Measurements from ENCODE around the gene LHFPL5. TPM values are rescaled to one million over a fixed set of nuclear protein-coding genes. Genes with fewer than 3 reads are reported as not detected.

Gene LHFPL5
- total RNA-seq, 1 donor from 2014 or later = not detected

GRCh38 chr6:35857853-35858252, 52.7 kb downstream of the LHFPL5 start:
- no peaks in the 10 kb centered on the region for H3K9me3 ChIP-seq

GRCh38 chr6:35859367-35859766, 54.2 kb downstream of the LHFPL5 start:
- no peak overlapping the region for H3K4me3 ChIP-seq
- DNase-seq (no peak), ATAC-seq (no peak)
- peaks cover 35% of the 10 kb centered on the region for H3K36me3 ChIP-seq
- no peaks in the 10 kb centered on the region for H3K9me3 ChIP-seq
- intact Hi-C loops (cut with DNase I) = no loop called here
- H3K27me3 ChIP-seq = no peaks in the 10 kb centered on the region
- TF ChIP-seq CTCF (IDR thresholded peaks at IDR 0.05) = no peak
- H3K4me1 ChIP-seq = no peaks in the 10 kb centered on the region
- H3K27ac ChIP-seq = no peak overlapping the region

More at GRCh38 chr6:35857853-35858252, 52.7 kb downstream of the LHFPL5 start:
- Histone ChIP-seq H3K27ac (no peak overlapping the region), H3K27me3 (no peaks in the 10 kb centered on the region), H3K36me3 (peaks cover 40% of the 10 kb centered on the region), H3K4me1 (no peaks in the 10 kb centered on the region), H3K4me3 (no peak overlapping the region)
- no peak for TF ChIP-seq CTCF (IDR thresholded peaks at IDR 0.05)
- DNase-seq = no peak
- intact Hi-C loops (cut with DNase I) = no loop called here
- ATAC-seq = no peak

Other genes starting within 250 kb of the LHFPL5 start
- gene FKBP5, start 116.4 kb upstream of the LHFPL5 start, total RNA-seq = 142 TPM
- gene ARMC12, start 68.3 kb upstream of the LHFPL5 start, total RNA-seq = 0.52 TPM
- not detected for gene CLPSL2, start 28.8 kb upstream of the LHFPL5 start, total RNA-seq
- not detected for gene CLPSL1, start 24.3 kb upstream of the LHFPL5 start, total RNA-seq
- gene CLPS, start 8.0 kb upstream of the LHFPL5 start, total RNA-seq = not detected
- 40.6 TPM for gene SRPK1, start 115.7 kb downstream of the LHFPL5 start, total RNA-seq
- gene SLC26A8, start 219.3 kb downstream of the LHFPL5 start, total RNA-seq = 0.52 TPM
- 60.6 TPM for gene MAPK14, start 222.5 kb downstream of the LHFPL5 start, total RNA-seq

All from upper lobe of right lung (tissue), 1 donor.